OCI-LY3 (cell line): ENCODE results near the gene SPIN1.
"Not testable (repeated sequence)": the region's sequence is repeated elsewhere in the genome, so short reads cannot be mapped to it uniquely, and the experiment has no call there.

ENCODE experiments used
- H2AFZ ChIP-seq: fragments of 200-600, 300-600 bp; shearing (Covaris generic); 2 replicates; pipeline ENCODE4 v1.6.0; 2014; ENCODE audit warnings: antibody characterized with exemption, low read depth, low read length
- H3K27ac ChIP-seq: fragments of 200-600, 300-600 bp; sonication (generic); 2 replicates; pipeline ENCODE4 v1.5.1; 2014; ENCODE audit warnings: mild to moderate bottlenecking, low read length, moderate library complexity, mixed read lengths
- H3K27me3 ChIP-seq: fragments of 200-600, 300-600 bp; sonication (generic); 2 replicates; pipeline ENCODE4 v1.6.1; 2014; ENCODE audit warnings: low read depth, low read length, mixed read lengths
- H3K36me3 ChIP-seq: fragments of 200-600, 300-600 bp; sonication (generic); replicated peaks from 2 replicates; pipeline ENCODE3; 2014; ENCODE audit warnings: low read depth, low read length, mixed read lengths
- H3K4me1 ChIP-seq: fragments of 300-600, 200-600 bp; sonication (generic); 2 replicates; pipeline ENCODE4 v1.6.1; 2014; ENCODE audit warnings: low read length, mixed read lengths
- H3K4me2 ChIP-seq: fragments of 200-600, 300-600 bp; sonication (generic); 2 replicates; pipeline ENCODE4 v1.6.1; 2014; ENCODE audit warnings: low read length, mixed read lengths
- H3K4me3 ChIP-seq: fragments of 300-600, 200-600 bp; sonication (generic); 2 replicates; pipeline ENCODE4 v1.5.1; 2014; ENCODE audit warnings: antibody characterized with exemption, mild to moderate bottlenecking, low read length, moderate library complexity
- H3K79me2 ChIP-seq: fragments of 300-600, 200-600 bp; shearing (Covaris generic); 2 replicates; pipeline ENCODE4 v1.6.1; 2014; ENCODE audit warnings: mild to moderate bottlenecking, low read length, mixed read lengths
- H3K9ac ChIP-seq: fragments of 300-600, 200-600 bp; shearing (Covaris generic); 2 replicates; pipeline ENCODE4 v1.6.0; 2014; ENCODE audit warnings: mild to moderate bottlenecking, low read length, moderate library complexity
- H3K9me3 ChIP-seq: fragments of 200-600, 300-600 bp; shearing (Covaris generic); 2 replicates; pipeline ENCODE4 v1.6.1; 2014; ENCODE audit warnings: low read length, mixed read lengths; ENCODE audit not compliant: insufficient read depth
- H4K20me1 ChIP-seq: fragments of 200-600, 300-600 bp; sonication (generic); 2 replicates; pipeline ENCODE4 v1.6.1; 2016; ENCODE audit warnings: low read length, mixed read lengths; ENCODE audit not compliant: insufficient read depth
- EZH2phosphoT487 ChIP-seq: fragments of 200-600 bp; shearing (Covaris generic); IDR thresholded peaks from 2 replicates; pipeline ENCODE4 v1.6.1; 2018; ENCODE audit warnings: antibody characterized with exemption, mixed run types, low read depth
- TF ChIP-seq, protein P1 (sequence below): fragments of 200-600, 300-600 bp; sonication (generic); IDR thresholded peaks from 2 replicates; pipeline ENCODE4 v1.5.1; 2014; ENCODE audit warnings: antibody characterized with exemption, low read length, low read depth

The SPIN1 gene

DNA sequence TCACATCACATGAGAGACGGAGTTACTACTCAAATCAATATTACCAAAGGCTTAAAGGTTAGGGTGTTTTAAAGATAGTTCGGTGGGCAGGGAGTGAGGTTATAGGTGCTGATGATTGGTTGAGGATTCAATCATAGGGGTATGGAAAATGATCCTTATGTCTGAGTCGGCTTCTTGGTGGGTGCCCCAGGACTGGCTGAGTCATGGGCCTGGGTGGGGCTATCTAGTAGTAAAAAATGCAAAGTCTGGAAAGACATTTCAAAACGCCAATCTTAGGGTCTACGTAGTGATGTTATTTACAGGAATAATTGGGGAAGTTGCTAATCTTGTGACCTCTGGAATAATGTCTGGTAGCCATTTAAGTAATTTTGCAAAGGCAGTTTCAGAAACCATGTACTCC lies 15.2 kb upstream of the SPIN1 start:
- H3K4me2 ChIP-seq = no peak overlapping the region
- TF ChIP-seq, protein P1, sequence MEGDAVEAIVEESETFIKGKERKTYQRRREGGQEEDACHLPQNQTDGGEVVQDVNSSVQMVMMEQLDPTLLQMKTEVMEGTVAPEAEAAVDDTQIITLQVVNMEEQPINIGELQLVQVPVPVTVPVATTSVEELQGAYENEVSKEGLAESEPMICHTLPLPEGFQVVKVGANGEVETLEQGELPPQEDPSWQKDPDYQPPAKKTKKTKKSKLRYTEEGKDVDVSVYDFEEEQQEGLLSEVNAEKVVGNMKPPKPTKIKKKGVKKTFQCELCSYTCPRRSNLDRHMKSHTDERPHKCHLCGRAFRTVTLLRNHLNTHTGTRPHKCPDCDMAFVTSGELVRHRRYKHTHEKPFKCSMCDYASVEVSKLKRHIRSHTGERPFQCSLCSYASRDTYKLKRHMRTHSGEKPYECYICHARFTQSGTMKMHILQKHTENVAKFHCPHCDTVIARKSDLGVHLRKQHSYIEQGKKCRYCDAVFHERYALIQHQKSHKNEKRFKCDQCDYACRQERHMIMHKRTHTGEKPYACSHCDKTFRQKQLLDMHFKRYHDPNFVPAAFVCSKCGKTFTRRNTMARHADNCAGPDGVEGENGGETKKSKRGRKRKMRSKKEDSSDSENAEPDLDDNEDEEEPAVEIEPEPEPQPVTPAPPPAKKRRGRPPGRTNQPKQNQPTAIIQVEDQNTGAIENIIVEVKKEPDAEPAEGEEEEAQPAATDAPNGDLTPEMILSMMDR = no peak
- TF ChIP-seq EZH2phosphoT487 = no peak
- no peaks in the 10 kb centered on the region for H3K9me3 ChIP-seq
- no peaks in the 10 kb centered on the region for H3K36me3 ChIP-seq
- no peak overlapping the region for H2AFZ ChIP-seq
- no peaks in the 10 kb centered on the region for H3K27me3 ChIP-seq
- H3K9ac ChIP-seq = no peak overlapping the region
- no peak overlapping the region for H3K4me3 ChIP-seq
- H3K27ac ChIP-seq = no peak overlapping the region
- H3K79me2 ChIP-seq = no peaks in the 10 kb centered on the region
- H3K4me1 ChIP-seq = no peaks in the 10 kb centered on the region
- no peaks in the 10 kb centered on the region for H4K20me1 ChIP-seq

DNA sequence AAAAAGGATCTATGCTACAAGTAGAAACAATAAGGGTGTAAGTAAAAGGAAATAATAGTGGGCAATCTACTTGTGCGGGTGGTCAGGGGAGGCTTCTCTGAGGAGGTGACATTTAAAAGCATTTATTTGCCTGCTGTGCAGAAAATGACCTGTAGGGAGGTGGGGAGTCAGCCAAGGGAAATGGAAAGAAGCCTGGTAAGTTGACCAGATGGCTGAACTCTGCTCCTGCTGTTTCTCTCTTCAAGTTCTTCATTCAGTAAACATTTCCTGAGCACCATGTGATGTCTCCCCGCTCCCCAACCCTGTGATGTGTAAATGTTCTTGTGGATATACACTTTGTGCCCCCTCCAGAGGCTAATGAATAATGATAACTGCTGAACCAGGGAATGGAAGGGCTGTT lies 9.9 kb upstream of the SPIN1 start:
- TF ChIP-seq, protein P1 = no peak
- no peak for TF ChIP-seq EZH2phosphoT487
- H3K9me3 ChIP-seq = no peaks in the 10 kb centered on the region
- no peaks in the 10 kb centered on the region for H3K27me3 ChIP-seq
- no peaks in the 10 kb centered on the region for H4K20me1 ChIP-seq
- peaks cover 3% of the 10 kb centered on the region for H3K4me1 ChIP-seq
- H3K4me2 ChIP-seq = no peak overlapping the region
- H3K36me3 ChIP-seq = no peaks in the 10 kb centered on the region
- no peak overlapping the region for H3K4me3 ChIP-seq
- no peak overlapping the region for H2AFZ ChIP-seq
- no peaks in the 10 kb centered on the region for H3K79me2 ChIP-seq
- H3K27ac ChIP-seq = no peak overlapping the region
- H3K9ac ChIP-seq = no peak overlapping the region

DNA sequence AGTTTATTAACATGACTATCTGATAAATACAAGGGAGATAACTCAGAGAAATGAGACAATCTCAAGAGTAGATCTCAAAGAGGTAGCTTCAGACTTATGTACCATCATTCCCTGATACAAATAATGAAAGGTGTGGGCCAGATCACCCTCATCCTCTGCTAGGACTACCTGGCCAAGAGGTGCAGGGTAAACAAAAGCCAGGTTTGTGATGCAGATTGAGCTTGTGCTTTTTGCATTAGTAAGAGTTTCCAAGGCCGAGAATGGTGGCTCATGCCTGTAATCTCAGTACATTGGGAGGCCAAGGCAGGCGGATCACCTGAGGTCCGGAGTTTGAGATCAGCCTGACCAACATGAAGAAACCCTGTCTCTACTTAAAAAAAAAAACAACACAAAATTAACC lies 8.9 kb upstream of the SPIN1 start:
- H3K4me3 ChIP-seq = no peak overlapping the region
- no peak overlapping the region for H2AFZ ChIP-seq
- no peaks in the 10 kb centered on the region for H3K27me3 ChIP-seq
- H3K36me3 ChIP-seq = no peaks in the 10 kb centered on the region
- TF ChIP-seq EZH2phosphoT487 = no peak
- TF ChIP-seq, protein P1 = no peak
- peaks cover 7% of the 10 kb centered on the region for H3K4me1 ChIP-seq
- H3K79me2 ChIP-seq = no peaks in the 10 kb centered on the region
- no peak overlapping the region for H3K4me2 ChIP-seq
- no peaks in the 10 kb centered on the region for H4K20me1 ChIP-seq
- no peak overlapping the region for H3K9ac ChIP-seq
- no peak overlapping the region for H3K27ac ChIP-seq
- no peaks in the 10 kb centered on the region for H3K9me3 ChIP-seq

DNA sequence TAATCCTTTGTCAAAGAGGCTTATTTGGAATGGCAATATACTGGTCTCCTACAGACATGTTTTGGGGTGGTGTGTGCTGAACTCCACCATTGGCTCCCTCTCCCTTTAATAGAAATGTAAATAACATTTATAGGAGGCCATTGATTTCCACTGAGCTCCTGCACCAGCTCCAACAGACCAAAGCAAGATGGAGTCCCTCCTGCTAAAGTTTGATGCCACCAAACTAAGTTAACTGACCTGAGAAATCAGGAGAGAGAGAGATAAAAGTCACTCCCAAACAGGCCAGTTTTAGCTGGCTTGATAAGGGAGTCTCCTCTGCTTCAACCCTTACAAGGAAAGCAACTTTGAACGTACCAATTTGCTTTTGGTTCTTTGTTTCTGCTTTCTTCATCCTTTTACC lies 8.1 kb upstream of the SPIN1 start:
- Histone ChIP-seq H3K4me3 (no peak overlapping the region), H4K20me1 (no peaks in the 10 kb centered on the region), H3K79me2 (no peaks in the 10 kb centered on the region), H3K9ac (no peak overlapping the region), H3K4me2 (no peak overlapping the region), H3K4me1 (peaks cover 7% of the 10 kb centered on the region), H2AFZ (no peak overlapping the region), H3K27ac (no peak overlapping the region), H3K36me3 (no peaks in the 10 kb centered on the region), H3K9me3 (no peaks in the 10 kb centered on the region), H3K27me3 (no peaks in the 10 kb centered on the region)
- no peak for TF ChIP-seq EZH2phosphoT487
- TF ChIP-seq, protein P1 = no peak

DNA sequence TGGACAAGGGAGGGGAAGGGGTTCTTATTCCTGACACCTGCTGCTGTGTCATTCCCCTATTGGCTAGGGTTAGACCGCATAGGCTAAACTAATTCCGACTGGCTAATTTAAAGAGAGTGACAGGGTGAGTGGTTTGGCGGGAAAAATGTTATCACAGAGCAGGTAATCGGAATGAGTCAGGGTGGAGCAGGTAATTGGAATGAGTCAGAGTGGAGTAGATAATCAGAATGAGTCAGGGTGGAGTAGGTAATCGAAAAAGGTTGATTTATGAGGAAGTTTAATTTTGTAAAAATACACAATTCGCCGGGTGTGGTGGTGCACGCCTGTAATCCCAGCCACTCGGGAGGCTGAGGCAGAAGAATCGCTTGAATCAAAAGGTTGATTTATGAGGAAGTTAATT lies 6.9 kb upstream of the SPIN1 start:
- not testable (repeated sequence) for H3K27me3 ChIP-seq, H4K20me1 ChIP-seq, H3K4me3 ChIP-seq, H3K9ac ChIP-seq, H3K36me3 ChIP-seq, H3K4me1 ChIP-seq, H3K9me3 ChIP-seq, H2AFZ ChIP-seq, H3K27ac ChIP-seq, H3K4me2 ChIP-seq, H3K79me2 ChIP-seq
